Omental fat pad (tissue), 4 donors: ENCODE data around the gene GNG12. TPM values are rescaled to one million over a fixed set of nuclear protein-coding genes. Genes with fewer than 3 reads are reported as not detected.

Source experiments
- ATAC-seq: fragments of 150-250 bp; one replicate; pipeline ENCODE4 v1.9.1; 2016; ENCODE audit warnings: mild to moderate bottlenecking, moderate library complexity; ENCODE audit not compliant: low FRiP score
- DNase-seq: peaks from one replicate; pipeline ENCODE4 v3.0.0-alpha.2; 2019; ENCODE audit warnings: low spot score
- CTCF ChIP-seq, 3 donors: fragments of 450-650 bp; IDR thresholded peaks; one replicate each; pipeline ENCODE4 v1.5.1; 2016 to 2017; ENCODE audit warnings: antibody characterized with exemption in 3 of 3, mild to moderate bottlenecking in 3 of 3, moderate library complexity in 2 of 3
- total RNA-seq, 4 donors: library from RNA; depleted of rRNA; stranded (reverse); fragments of >200 nt; gene quantifications; one replicate each; pipeline ENCODE4 v1.1.0, GENCODE V29; 2016

GNG12 gene
- total RNA-seq, 4 donors from 2014 or later: 77.0 to 117 (median 94.5) TPM

- ATAC-seq: no peak
- no peak for TF ChIP-seq CTCF (IDR thresholded peaks at IDR 0.05)
- no peak for DNase-seq
These were observed 79.3 kb downstream of the GNG12 start for GRCh38 chr1:67753776-67754525.

GRCh38 chr1:67752306-67752705, 81.0 kb downstream of the GNG12 start:
- ATAC-seq: no peak
- TF ChIP-seq CTCF (IDR thresholded peaks at IDR 0.05): no peak
- DNase-seq: no peak

GRCh38 chr1:67750691-67751054, 82.6 kb downstream of the GNG12 start:
- no peak for DNase-seq
- no peak for ATAC-seq
- TF ChIP-seq CTCF (IDR thresholded peaks at IDR 0.05): no peak

GRCh38 chr1:67749844-67750690, 83.2 kb downstream of the GNG12 start:
- DNase-seq (no peak), ATAC-seq (peak; percentile 83)
- no peak for TF ChIP-seq CTCF (IDR thresholded peaks at IDR 0.05)

- TF ChIP-seq CTCF (IDR thresholded peaks at IDR 0.05): no peak
- no peak for DNase-seq
- no peak for ATAC-seq
These were observed 83.9 kb downstream of the GNG12 start for GRCh38 chr1:67749263-67749843.

- no peak for DNase-seq
- peak; percentile 76 for ATAC-seq
- TF ChIP-seq CTCF (IDR thresholded peaks at IDR 0.05): no peak
These were observed 84.6 kb downstream of the GNG12 start for GRCh38 chr1:67748630-67749029.
